Right lobe of liver (tissue), 4 donors: ENCODE results near the gene NPTX1.

Experiments used
- POLR2A ChIP-seq: fragments of 450-650 bp; IDR thresholded peaks from one replicate; pipeline ENCODE4 v1.6.1; 2017; ENCODE audit warnings: antibody characterized with exemption, mild to moderate bottlenecking
- TF ChIP-seq, protein P1 (sequence below), 4 donors: fragments of 200-600 bp in 3 of 4; fragments of 450-650 bp in 1 of 4; IDR thresholded peaks; one replicate each; pipeline versions ENCODE4 v1.5.1 to v1.8.0; 2016 to 2022; ENCODE audit warnings: antibody characterized with exemption in 4 of 4, mild to moderate bottlenecking in 2 of 4
- donor health status: DM: no; HTN: no; CAD: no.
- donor health status: DM: no; HTN: no; CAD: no.
- donor health status: DM: no; HTN: yes; CAD: no.

DNA sequence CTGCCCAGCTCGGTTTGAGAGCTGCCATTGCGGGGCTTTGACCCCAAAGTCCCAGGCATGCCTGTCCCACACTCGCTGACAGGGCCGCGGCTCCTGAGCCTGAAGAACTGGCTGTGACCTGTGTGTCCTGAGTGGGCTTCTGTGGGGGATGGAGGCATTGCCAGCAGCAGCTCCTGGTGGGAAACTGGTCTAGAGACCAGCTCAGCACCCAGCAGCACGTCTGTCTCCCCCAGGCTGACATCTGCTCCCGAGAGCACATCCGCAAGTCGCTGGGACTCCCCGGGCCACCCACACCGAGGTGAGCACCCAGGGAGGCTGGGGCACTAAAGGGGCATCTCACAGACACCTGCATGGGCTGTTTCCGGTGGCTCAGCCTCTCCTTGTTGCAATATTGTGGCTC, 48.0 kb downstream of the NPTX1 start:
- TF ChIP-seq POLR2A, result no peak
- TF ChIP-seq, protein P1, sequence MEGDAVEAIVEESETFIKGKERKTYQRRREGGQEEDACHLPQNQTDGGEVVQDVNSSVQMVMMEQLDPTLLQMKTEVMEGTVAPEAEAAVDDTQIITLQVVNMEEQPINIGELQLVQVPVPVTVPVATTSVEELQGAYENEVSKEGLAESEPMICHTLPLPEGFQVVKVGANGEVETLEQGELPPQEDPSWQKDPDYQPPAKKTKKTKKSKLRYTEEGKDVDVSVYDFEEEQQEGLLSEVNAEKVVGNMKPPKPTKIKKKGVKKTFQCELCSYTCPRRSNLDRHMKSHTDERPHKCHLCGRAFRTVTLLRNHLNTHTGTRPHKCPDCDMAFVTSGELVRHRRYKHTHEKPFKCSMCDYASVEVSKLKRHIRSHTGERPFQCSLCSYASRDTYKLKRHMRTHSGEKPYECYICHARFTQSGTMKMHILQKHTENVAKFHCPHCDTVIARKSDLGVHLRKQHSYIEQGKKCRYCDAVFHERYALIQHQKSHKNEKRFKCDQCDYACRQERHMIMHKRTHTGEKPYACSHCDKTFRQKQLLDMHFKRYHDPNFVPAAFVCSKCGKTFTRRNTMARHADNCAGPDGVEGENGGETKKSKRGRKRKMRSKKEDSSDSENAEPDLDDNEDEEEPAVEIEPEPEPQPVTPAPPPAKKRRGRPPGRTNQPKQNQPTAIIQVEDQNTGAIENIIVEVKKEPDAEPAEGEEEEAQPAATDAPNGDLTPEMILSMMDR (IDR thresholded peaks at IDR 0.05), result no peak
